SU-DHL-6 (cell line): ENCODE measurements around the gene NT5C.

Experiments
- H2AFZ ChIP-seq: fragments of 200-600 bp; sonication (generic); 2 replicates; pipeline ENCODE4 v1.6.1; 2014; ENCODE audit warnings: low read depth, mild to moderate bottlenecking, moderate library complexity, mixed read lengths, antibody characterized with exemption, low read length; ENCODE audit not compliant: severe bottlenecking
- H3F3A ChIP-seq: fragments of 200-600 bp; shearing (Covaris generic); 2 replicates; pipeline ENCODE4 v1.6.0; 2016; ENCODE audit warnings: antibody characterized with exemption, mild to moderate bottlenecking; ENCODE audit not compliant: insufficient read depth
- H3K27ac ChIP-seq: fragments of 200-600 bp; sonication (generic); 2 replicates; pipeline ENCODE4 v1.5.1; 2016; ENCODE audit warnings: low read depth, mild to moderate bottlenecking, low read length, moderate library complexity, mixed read lengths
- H3K27me3 ChIP-seq: fragments of 200-600 bp; sonication (generic), shearing (Covaris generic); 2 replicates; pipeline ENCODE4 v1.6.0; 2014; ENCODE audit warnings: mild to moderate bottlenecking, low read length
- H3K36me3 ChIP-seq: fragments of 200-600 bp; sonication (generic); 2 replicates; pipeline ENCODE4 v1.6.1; 2014; ENCODE audit warnings: mild to moderate bottlenecking, low read length, mixed read lengths
- H3K4me2 ChIP-seq: fragments of 300-600, 200-600 bp; shearing (Covaris generic), sonication (generic); 2 replicates; pipeline ENCODE4 v1.6.0; 2014; ENCODE audit warnings: low read length, low read depth, mild to moderate bottlenecking; ENCODE audit not compliant: poor library complexity, severe bottlenecking
- H3K4me3 ChIP-seq: fragments of 200-600 bp; sonication (generic); 2 replicates; pipeline ENCODE4 v1.5.1; 2014; ENCODE audit warnings: antibody characterized with exemption, low read length, mild to moderate bottlenecking, mixed read lengths; ENCODE audit not compliant: insufficient read depth, poor library complexity, severe bottlenecking
- H3K79me2 ChIP-seq: fragments of 200-600 bp; sonication (generic); 2 replicates; pipeline ENCODE4 v1.6.1; 2014; ENCODE audit warnings: mild to moderate bottlenecking, low read length, moderate library complexity; ENCODE audit not compliant: insufficient read depth
- H3K9ac ChIP-seq: fragments of 200-600 bp; sonication (generic); 2 replicates; pipeline ENCODE4 v1.7.0; 2014; ENCODE audit warnings: mild to moderate bottlenecking, low read length
- H3K9me2 ChIP-seq: fragments of 200-600 bp; sonication (generic); replicated peaks from 2 replicates; pipeline ENCODE4 v1.6.1; 2014; ENCODE audit warnings: low read length; ENCODE audit not compliant: insufficient read depth
- H3K9me3 ChIP-seq: fragments of 200-600 bp; sonication (generic); 2 replicates; pipeline ENCODE4 v1.6.1; 2014; ENCODE audit warnings: low read length, mixed read lengths; ENCODE audit not compliant: insufficient read depth
- H4K20me1 ChIP-seq: fragments of 200-600 bp; sonication (generic); 2 replicates; pipeline ENCODE4 v1.6.1; 2014; ENCODE audit warnings: low read depth, mild to moderate bottlenecking, antibody characterized with exemption, low read length, moderate library complexity, mixed read lengths
- CTCF ChIP-seq: fragments of 200-600 bp; sonication (generic); IDR thresholded peaks from one replicate; pipeline ENCODE4 v1.5.1; 2017; ENCODE audit warnings: antibody characterized with exemption, mild to moderate bottlenecking, low read length, moderate library complexity; ENCODE audit not compliant: insufficient read depth, poor library complexity, severe bottlenecking
- EZH2phosphoT487 ChIP-seq: fragments of 200-600 bp; sonication (generic), shearing (Covaris generic); conservative IDR thresholded peaks from 2 replicates; pipeline ENCODE4 v1.6.1; 2018; ENCODE audit warnings: mild to moderate bottlenecking, antibody characterized with exemption, low read length, moderate library complexity, mixed read lengths

The NT5C gene

GRCh38 chr17:75102385-75102821 lies 29.1 kb downstream of the NT5C start:
- Histone ChIP-seq H3K36me3 (no peaks in the 10 kb centered on the region), H3K4me2 (no peak overlapping the region), H3K9ac (no peak overlapping the region), H3K4me3 (no peak overlapping the region), H3F3A (0 out of 2 replicates have a peak, but pooled peaks cover 4% of the 10 kb centered on the region), H3K27ac (no peak overlapping the region), H2AFZ (no peak overlapping the region), H3K9me3 (no peaks in the 10 kb centered on the region), H4K20me1 (no peaks in the 10 kb centered on the region), H3K79me2 (no peaks in the 10 kb centered on the region), H3K9me2 (no peaks in the 10 kb centered on the region), H3K27me3 (no peaks in the 10 kb centered on the region)
- TF ChIP-seq CTCF = no peak
- TF ChIP-seq EZH2phosphoT487 = no peak

DNA sequence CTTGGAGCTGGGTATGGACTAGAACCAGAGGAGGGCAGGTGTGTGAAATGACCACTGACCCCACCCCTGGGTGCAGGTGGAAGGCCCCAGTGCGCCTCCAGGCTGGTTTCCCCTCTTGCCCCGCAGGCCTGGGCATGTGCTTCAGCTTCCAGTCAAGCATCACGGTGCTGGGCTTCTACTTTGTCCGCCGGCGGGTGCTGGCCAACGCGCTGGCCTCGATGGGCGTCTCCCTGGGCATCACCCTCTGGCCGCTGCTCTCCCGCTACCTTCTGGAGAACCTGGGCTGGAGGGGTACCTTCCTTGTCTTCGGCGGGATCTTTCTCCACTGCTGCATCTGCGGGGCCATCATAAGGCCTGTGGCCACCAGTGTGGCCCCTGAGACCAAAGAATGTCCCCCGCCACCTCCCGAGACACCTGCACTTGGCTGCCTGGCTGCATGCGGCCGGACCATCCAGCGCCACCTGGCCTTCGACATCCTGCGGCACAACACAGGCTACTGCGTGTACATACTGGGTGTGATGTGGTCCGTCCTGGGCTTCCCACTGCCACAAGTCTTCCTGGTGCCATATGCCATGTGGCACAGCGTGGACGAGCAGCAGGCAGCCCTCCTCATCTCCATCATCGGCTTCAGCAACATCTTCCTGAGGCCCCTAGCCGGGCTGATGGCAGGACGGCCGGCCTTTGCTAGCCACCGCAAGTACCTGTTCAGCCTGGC lies 31.5 kb downstream of the NT5C start:
- Histone ChIP-seq H3K79me2 (no peaks in the 10 kb centered on the region), H3K4me3 (no peak overlapping the region), H3K9me3 (no peaks in the 10 kb centered on the region), H3K9ac (no peak overlapping the region), H2AFZ (no peak overlapping the region), H3K36me3 (no peaks in the 10 kb centered on the region), H3K4me2 (no peak overlapping the region), H3K27ac (no peak overlapping the region), H3K9me2 (no peaks in the 10 kb centered on the region), H3F3A (0 out of 2 replicates have a peak, but pooled peaks cover 4% of the 10 kb centered on the region), H3K27me3 (no peaks in the 10 kb centered on the region), H4K20me1 (no peaks in the 10 kb centered on the region)
- TF ChIP-seq CTCF (no peak), EZH2phosphoT487 (no peak)

- Histone ChIP-seq H3K36me3 (no peaks in the 10 kb centered on the region), H4K20me1 (no peaks in the 10 kb centered on the region), H2AFZ (no peak overlapping the region), H3F3A (0 out of 2 replicates have a peak, but pooled peaks cover 4% of the 10 kb centered on the region), H3K9me3 (no peaks in the 10 kb centered on the region), H3K9me2 (no peaks in the 10 kb centered on the region), H3K27ac (no peak overlapping the region), H3K4me2 (no peak overlapping the region), H3K9ac (no peak overlapping the region), H3K4me3 (no peak overlapping the region), H3K79me2 (no peaks in the 10 kb centered on the region), H3K27me3 (no peaks in the 10 kb centered on the region)
- no peak for TF ChIP-seq EZH2phosphoT487
- TF ChIP-seq CTCF = no peak
Measured at GRCh38 chr17:75098861-75099260, 32.7 kb downstream of the NT5C start.
